Measurements from ENCODE around the gene SPTB. TPM values are rescaled to one million over a fixed set of nuclear protein-coding genes. Genes with fewer than 3 reads are reported as not detected.

SPTB gene
- total RNA-seq, 4 donors from 2014 or later, result 0.13 to 3.8 (median 1.5) TPM

- H3K9me3 ChIP-seq, result no peaks in the 10 kb centered on the region
- no peak for TF ChIP-seq POLR2A (IDR thresholded peaks at IDR 0.05)
- TF ChIP-seq, protein P1, sequence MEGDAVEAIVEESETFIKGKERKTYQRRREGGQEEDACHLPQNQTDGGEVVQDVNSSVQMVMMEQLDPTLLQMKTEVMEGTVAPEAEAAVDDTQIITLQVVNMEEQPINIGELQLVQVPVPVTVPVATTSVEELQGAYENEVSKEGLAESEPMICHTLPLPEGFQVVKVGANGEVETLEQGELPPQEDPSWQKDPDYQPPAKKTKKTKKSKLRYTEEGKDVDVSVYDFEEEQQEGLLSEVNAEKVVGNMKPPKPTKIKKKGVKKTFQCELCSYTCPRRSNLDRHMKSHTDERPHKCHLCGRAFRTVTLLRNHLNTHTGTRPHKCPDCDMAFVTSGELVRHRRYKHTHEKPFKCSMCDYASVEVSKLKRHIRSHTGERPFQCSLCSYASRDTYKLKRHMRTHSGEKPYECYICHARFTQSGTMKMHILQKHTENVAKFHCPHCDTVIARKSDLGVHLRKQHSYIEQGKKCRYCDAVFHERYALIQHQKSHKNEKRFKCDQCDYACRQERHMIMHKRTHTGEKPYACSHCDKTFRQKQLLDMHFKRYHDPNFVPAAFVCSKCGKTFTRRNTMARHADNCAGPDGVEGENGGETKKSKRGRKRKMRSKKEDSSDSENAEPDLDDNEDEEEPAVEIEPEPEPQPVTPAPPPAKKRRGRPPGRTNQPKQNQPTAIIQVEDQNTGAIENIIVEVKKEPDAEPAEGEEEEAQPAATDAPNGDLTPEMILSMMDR (IDR thresholded peaks at IDR 0.05), result no peak
- 42% methylated on average over 3 of the region's 3 CpGs; no CpG with 5 or more reads in 1 of the 2 donors for WGBS, 2 donors
- H3K36me3 ChIP-seq, result peaks cover 17 to 32% (median 24%) of the 10 kb centered on the region in 3 donors
- H3K27ac ChIP-seq, result peak overlapping the region; percentile 77 to 94 (median 87)
- no peaks in the 10 kb centered on the region for H3K27me3 ChIP-seq
- no peak for DNase-seq
- intact Hi-C loops (cut with DNase I), result no loop called here
- H3K4me1 ChIP-seq, result peaks cover 56 to 90% (median 70%) of the 10 kb centered on the region in 3 donors
- no peak overlapping the region for H3K4me3 ChIP-seq
Observed at GRCh38 chr14:64725261-64725815, 154.4 kb downstream of the SPTB start.

- DNase-seq, result no peak
- 57 to 71% methylated on average over 1 of the region's 1 CpG for WGBS, 2 donors
- H3K36me3 ChIP-seq, result peaks cover 12 to 24% (median 21%) of the 10 kb centered on the region in 3 donors
- no peak overlapping the region for H3K4me3 ChIP-seq
- intact Hi-C loops (cut with DNase I), result no loop called here
- no peaks in the 10 kb centered on the region for H3K9me3 ChIP-seq
- H3K27ac ChIP-seq, result peak overlapping the region; percentile 77 to 94 (median 87)
- no peak for TF ChIP-seq POLR2A (IDR thresholded peaks at IDR 0.05)
- TF ChIP-seq, protein P1 (IDR thresholded peaks at IDR 0.05), result no peak
- no peaks in the 10 kb centered on the region for H3K27me3 ChIP-seq
- H3K4me1 ChIP-seq, result peaks cover 64 to 96% (median 78%) of the 10 kb centered on the region in 3 donors
Observed at GRCh38 chr14:64724578-64724930, 155.2 kb downstream of the SPTB start.

DNA sequence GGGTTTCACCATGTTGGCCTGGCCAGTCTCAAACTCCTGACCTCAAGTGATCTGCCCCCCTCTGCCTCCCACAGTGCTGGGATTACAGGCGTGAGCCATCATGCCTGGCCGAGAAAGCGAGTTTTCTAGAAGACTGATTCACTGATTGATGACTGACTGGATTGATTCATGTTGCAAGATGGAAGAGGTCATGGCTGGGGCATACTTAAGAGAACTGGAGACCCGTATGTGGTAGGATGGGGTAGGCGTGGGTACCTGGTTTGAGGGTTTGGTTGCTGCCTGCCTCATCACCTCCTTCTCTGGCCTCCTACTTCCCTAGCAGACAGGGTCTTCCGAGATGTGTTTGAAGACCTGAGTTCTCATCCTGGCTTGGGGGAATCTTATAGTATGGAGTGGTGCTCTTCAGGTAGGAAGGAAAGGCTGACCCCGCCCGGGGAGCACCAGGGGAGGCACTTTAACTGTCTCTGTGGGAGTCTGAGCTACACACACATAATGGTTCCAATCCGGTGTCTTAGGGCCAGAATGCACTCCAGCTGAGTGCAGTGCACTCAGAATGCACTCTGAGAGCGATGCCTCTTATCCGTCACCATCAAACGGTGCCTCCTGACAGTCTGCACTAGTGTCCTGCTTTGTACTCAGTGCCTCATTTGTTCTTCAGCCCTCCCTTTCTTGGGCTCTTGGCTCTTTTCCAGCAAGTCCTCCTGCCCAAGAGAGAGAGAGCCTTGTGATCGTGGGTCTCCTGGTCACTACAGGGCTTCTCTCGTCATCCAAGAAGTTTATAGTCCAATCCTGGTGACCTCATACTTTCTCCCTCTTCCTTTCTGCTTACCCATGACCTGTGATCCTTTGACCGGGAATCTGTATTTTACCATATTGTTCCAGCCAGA lies 155.8 kb downstream of the SPTB start:
- no peak for DNase-seq
- WGBS, 2 donors, result 55 to 64% methylated on average over 14 to 15 of the region's 15 CpGs
- peak overlapping the region; percentile 77 to 94 (median 87) for H3K27ac ChIP-seq

GRCh38 chr14:64722842-64723447 lies 156.8 kb downstream of the SPTB start:
- Histone ChIP-seq H3K9me3 (no peaks in the 10 kb centered on the region), H3K27me3 (no peaks in the 10 kb centered on the region), H3K27ac (peak overlapping the region; percentile 84 to 94 (median 92)), H3K36me3 (peaks cover 5 to 8% (median 6%) of the 10 kb centered on the region in 3 donors), H3K4me3 (no peak overlapping the region), H3K4me1 (peaks cover 68 to 100% (median 91%) of the 10 kb centered on the region in 3 donors)
- intact Hi-C loops (cut with DNase I), result no loop called here
- peak in 2 of 4 donors; percentile 12 to 26 for TF ChIP-seq POLR2A (IDR thresholded peaks at IDR 0.05)
- TF ChIP-seq, protein P1 (IDR thresholded peaks at IDR 0.05), result no peak
- no peak for DNase-seq
- WGBS, 2 donors, result 13 to 59% methylated on average over 2 to 4 of the region's 5 CpGs

More for the DNA sequence above, 155.8 kb downstream of the SPTB start:
- intact Hi-C loops (cut with DNase I), result no loop called here
- Histone ChIP-seq H3K27me3 (no peaks in the 10 kb centered on the region), H3K4me1 (peaks cover 68 to 96% (median 83%) of the 10 kb centered on the region in 3 donors), H3K4me3 (no peak overlapping the region), H3K36me3 (peaks cover 12 to 18% (median 15%) of the 10 kb centered on the region in 3 donors), H3K9me3 (no peaks in the 10 kb centered on the region)
- TF ChIP-seq POLR2A (IDR thresholded peaks at IDR 0.05), result no peak
- TF ChIP-seq, protein P1 (IDR thresholded peaks at IDR 0.05), result no peak

Measured in esophagus squamous epithelium (tissue), 5 donors.